Endothelial cell (in vitro differentiated cells): Measurements from ENCODE around the gene NFKB1. TPM values are rescaled to one million over a fixed set of nuclear protein-coding genes. Genes with fewer than 3 reads are reported as not detected.
"Not testable (repeated sequence)": the region's sequence is repeated elsewhere in the genome, so short reads cannot be mapped to it uniquely, and the experiment has no call there.

Experiments used
- DNase-seq: peaks from one replicate; pipeline ENCODE4 v3.0.0; 2021; ENCODE audit warnings: low spot score
- H3K27ac Mint-ChIP-seq: one replicate; pipeline ENCODE4 v1.8.0; 2021; ENCODE audit warnings: mixed read lengths, inconsistent platforms; ENCODE audit not compliant: unreplicated experiment
- H3K27me3 Mint-ChIP-seq: one replicate; pipeline ENCODE4 v1.8.0; 2021; ENCODE audit warnings: mild to moderate bottlenecking, moderate library complexity, mixed read lengths, inconsistent platforms; ENCODE audit not compliant: unreplicated experiment
- H3K36me3 Mint-ChIP-seq: one replicate; pipeline ENCODE4 v1.8.0; 2021; ENCODE audit warnings: mild to moderate bottlenecking, low read depth, mixed read lengths, inconsistent platforms; ENCODE audit not compliant: unreplicated experiment
- H3K4me1 Mint-ChIP-seq: one replicate; pipeline ENCODE4 v1.8.0; 2021; ENCODE audit warnings: mild to moderate bottlenecking, mixed read lengths, inconsistent platforms; ENCODE audit not compliant: unreplicated experiment
- H3K4me3 Mint-ChIP-seq: one replicate; pipeline ENCODE4 v1.8.0; 2021; ENCODE audit warnings: mild to moderate bottlenecking, mixed read lengths, inconsistent platforms; ENCODE audit not compliant: unreplicated experiment
- H3K9me3 Mint-ChIP-seq: one replicate; pipeline ENCODE4 v1.8.0; 2021; ENCODE audit warnings: mixed read lengths, inconsistent platforms; ENCODE audit not compliant: unreplicated experiment
- CTCF ChIP-seq: fragments of 200-600 bp; sonication (generic); IDR thresholded peaks from one replicate; pipeline ENCODE4 v1.5.0; 2021; ENCODE audit warnings: antibody characterized with exemption; ENCODE audit not compliant: unreplicated experiment
- total RNA-seq: library from RNA; stranded (reverse); fragmentation: NEBNext Ultra II Directional; extraction: Animal tissue kit (Norgen Biotek cat#: 25700); gene quantifications from one replicate; pipeline ENCODE4 v1.2.1, GENCODE V29; 2021; ENCODE audit not compliant: unreplicated experiment

Gene NFKB1
- total RNA-seq, 1 donor from 2014 or later = 26.0 TPM

- Mint-ChIP-seq H3K4me3 (no peak overlapping the region), H3K27me3 (peaks cover 7% of the 10 kb centered on the region), H3K4me1 (no peaks in the 10 kb centered on the region), H3K36me3 (peaks cover 5% of the 10 kb centered on the region), H3K27ac (no peak overlapping the region), H3K9me3 (peaks cover 10% of the 10 kb centered on the region)
- DNase-seq = no peak
- TF ChIP-seq CTCF = no peak
Observed at GRCh38 chr4:102483120-102483519, 18.0 kb upstream of the NFKB1 start.

- not testable (repeated sequence) for H3K4me1 Mint-ChIP-seq
Observed at GRCh38 chr4:102483990-102484692, 17.0 kb upstream of the NFKB1 start.

GRCh38 chr4:102492531-102493241 is 8.5 kb upstream of the NFKB1 start:
- Mint-ChIP-seq H3K9me3 (no peaks in the 10 kb centered on the region), H3K27ac (no peak overlapping the region), H3K4me1 (no peaks in the 10 kb centered on the region), H3K27me3 (peaks cover 2% of the 10 kb centered on the region), H3K36me3 (no peaks in the 10 kb centered on the region), H3K4me3 (no peak overlapping the region)
- TF ChIP-seq CTCF = no peak
- no peak for DNase-seq

More at GRCh38 chr4:102483990-102484692, 17.0 kb upstream of the NFKB1 start:
- H3K4me3 Mint-ChIP-seq, H3K27ac Mint-ChIP-seq, H3K9me3 Mint-ChIP-seq, H3K27me3 Mint-ChIP-seq, DNase-seq, H3K36me3 Mint-ChIP-seq: not testable (repeated sequence)

- Mint-ChIP-seq H3K4me1 (no peaks in the 10 kb centered on the region), H3K4me3 (no peak overlapping the region), H3K9me3 (no peaks in the 10 kb centered on the region), H3K27ac (no peak overlapping the region), H3K36me3 (no peaks in the 10 kb centered on the region), H3K27me3 (no peaks in the 10 kb centered on the region)
- no peak for TF ChIP-seq CTCF
- no peak for DNase-seq
Observed at GRCh38 chr4:102493257-102493656, 7.9 kb upstream of the NFKB1 start.

GRCh38 chr4:102493794-102494193 is 7.4 kb upstream of the NFKB1 start:
- H3K27me3 Mint-ChIP-seq = no peaks in the 10 kb centered on the region
- no peak for TF ChIP-seq CTCF
- no peak for DNase-seq
- no peaks in the 10 kb centered on the region for H3K4me1 Mint-ChIP-seq
- no peaks in the 10 kb centered on the region for H3K36me3 Mint-ChIP-seq
- H3K4me3 Mint-ChIP-seq = no peak overlapping the region
- H3K9me3 Mint-ChIP-seq = no peaks in the 10 kb centered on the region
- no peak overlapping the region for H3K27ac Mint-ChIP-seq
